Mesothelial cell of epicardium (in vitro differentiated cells): ENCODE data around the gene CNST. TPM values are rescaled to one million over a fixed set of nuclear protein-coding genes. Genes with fewer than 3 reads are reported as not detected.

Source experiments
- DNase-seq, 2 experiments: peaks; one replicate each; pipeline ENCODE4 v3.0.0; 2021; ENCODE audit warnings: low spot score in 2 of 2; ENCODE audit not compliant: unreplicated experiment in 2 of 2
- H3K27ac Mint-ChIP-seq: 2 replicates; pipeline ENCODE4 v1.8.0; 2021; ENCODE audit warnings: mixed read lengths
- H3K27me3 Mint-ChIP-seq: 2 replicates; pipeline ENCODE4 v1.8.0; 2021; ENCODE audit warnings: low read depth, mixed read lengths
- H3K36me3 Mint-ChIP-seq: 2 replicates; pipeline ENCODE4 v1.8.0; 2021; ENCODE audit warnings: mixed read lengths
- H3K4me1 Mint-ChIP-seq: 2 replicates; pipeline ENCODE4 v1.8.0; 2021; ENCODE audit warnings: mixed read lengths
- H3K4me3 Mint-ChIP-seq: 2 replicates; pipeline ENCODE4 v1.8.0; 2021; ENCODE audit warnings: mild to moderate bottlenecking, moderate library complexity, mixed read lengths
- H3K9me3 Mint-ChIP-seq: 2 replicates; pipeline ENCODE4 v1.8.0; 2021; ENCODE audit warnings: mixed read lengths
- total RNA-seq: library from RNA; stranded (reverse); gene quantifications from 3 replicates; pipeline ENCODE4 v1.2.1, GENCODE V29; 2021
- TF ChIP-seq, protein P1 (sequence below): fragments of 200-600 bp; sonication (generic); IDR thresholded peaks from one replicate; pipeline ENCODE4 v1.5.0; 2021; ENCODE audit warnings: antibody characterized with exemption; ENCODE audit not compliant: unreplicated experiment

CNST gene
- total RNA-seq, 1 donor from 2014 or later: 21.0 TPM

DNA sequence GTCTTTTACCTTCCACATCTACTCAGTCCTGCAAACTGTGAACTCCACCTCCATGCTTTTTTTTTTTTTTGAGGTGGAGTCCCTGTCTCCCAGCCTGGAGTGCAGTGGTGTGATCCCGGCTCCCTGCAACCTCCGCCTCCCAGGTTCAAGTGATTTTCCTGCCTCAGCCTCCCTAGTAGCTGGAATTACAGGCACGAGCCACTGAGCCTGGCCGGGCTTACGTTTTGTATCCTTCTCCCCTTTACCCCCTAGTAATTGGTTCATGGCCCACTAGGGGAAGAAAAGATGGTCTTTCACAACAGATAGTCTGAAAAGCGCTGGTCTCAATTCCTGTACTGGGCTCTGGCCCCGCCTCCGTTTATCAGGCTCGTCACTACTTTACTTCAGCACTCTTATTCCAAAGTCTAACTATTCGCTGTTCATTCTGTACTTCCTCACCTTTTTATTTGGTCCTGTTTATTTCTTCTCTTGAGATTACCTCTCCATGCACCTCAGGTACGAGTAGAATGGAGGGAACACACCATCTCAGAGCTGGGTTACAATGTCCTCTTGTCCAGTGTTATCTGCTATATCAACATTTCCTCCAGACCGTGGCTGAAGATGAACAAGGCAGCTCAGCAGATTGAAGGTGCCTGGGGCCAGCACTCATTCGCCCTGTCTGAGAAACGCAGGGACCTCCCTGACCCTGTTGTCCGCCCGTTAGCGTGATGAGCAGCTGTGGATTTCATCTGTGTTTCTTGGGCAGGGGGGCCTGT is 16.2 kb downstream of the CNST start:
- H3K27ac Mint-ChIP-seq: peak overlapping the region; percentile 53
- peaks cover 7% of the 10 kb centered on the region for H3K36me3 Mint-ChIP-seq
- no peak overlapping the region for H3K4me3 Mint-ChIP-seq
- no peaks in the 10 kb centered on the region for H3K9me3 Mint-ChIP-seq
- no peak for DNase-seq
- no peaks in the 10 kb centered on the region for H3K27me3 Mint-ChIP-seq
- H3K4me1 Mint-ChIP-seq: peaks cover 52% of the 10 kb centered on the region
- TF ChIP-seq, protein P1, sequence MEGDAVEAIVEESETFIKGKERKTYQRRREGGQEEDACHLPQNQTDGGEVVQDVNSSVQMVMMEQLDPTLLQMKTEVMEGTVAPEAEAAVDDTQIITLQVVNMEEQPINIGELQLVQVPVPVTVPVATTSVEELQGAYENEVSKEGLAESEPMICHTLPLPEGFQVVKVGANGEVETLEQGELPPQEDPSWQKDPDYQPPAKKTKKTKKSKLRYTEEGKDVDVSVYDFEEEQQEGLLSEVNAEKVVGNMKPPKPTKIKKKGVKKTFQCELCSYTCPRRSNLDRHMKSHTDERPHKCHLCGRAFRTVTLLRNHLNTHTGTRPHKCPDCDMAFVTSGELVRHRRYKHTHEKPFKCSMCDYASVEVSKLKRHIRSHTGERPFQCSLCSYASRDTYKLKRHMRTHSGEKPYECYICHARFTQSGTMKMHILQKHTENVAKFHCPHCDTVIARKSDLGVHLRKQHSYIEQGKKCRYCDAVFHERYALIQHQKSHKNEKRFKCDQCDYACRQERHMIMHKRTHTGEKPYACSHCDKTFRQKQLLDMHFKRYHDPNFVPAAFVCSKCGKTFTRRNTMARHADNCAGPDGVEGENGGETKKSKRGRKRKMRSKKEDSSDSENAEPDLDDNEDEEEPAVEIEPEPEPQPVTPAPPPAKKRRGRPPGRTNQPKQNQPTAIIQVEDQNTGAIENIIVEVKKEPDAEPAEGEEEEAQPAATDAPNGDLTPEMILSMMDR: no peak

DNA sequence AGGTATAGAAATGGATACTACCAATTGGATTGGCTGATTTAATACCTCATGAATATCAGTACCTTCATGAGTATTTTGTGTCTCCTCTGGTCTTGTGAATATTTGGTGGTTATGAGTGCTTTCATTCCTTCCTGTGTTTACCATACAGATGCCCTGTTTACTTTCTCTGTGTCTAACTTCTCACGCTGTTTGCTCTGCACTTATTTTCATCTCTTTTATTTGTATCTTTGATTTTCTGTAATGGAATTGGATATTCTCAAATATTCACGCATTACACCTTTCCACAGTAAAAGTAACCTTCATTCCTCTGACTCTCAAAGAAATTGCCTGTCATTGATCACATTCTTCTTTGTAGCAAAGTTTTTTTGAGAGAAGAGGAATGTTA is 16.8 kb downstream of the CNST start:
- peak overlapping the region; percentile 23 for H3K27ac Mint-ChIP-seq
- TF ChIP-seq, protein P1: no peak
- no peak overlapping the region for H3K4me3 Mint-ChIP-seq
- H3K27me3 Mint-ChIP-seq: no peaks in the 10 kb centered on the region
- DNase-seq: no peak
- peaks cover 7% of the 10 kb centered on the region for H3K36me3 Mint-ChIP-seq
- H3K4me1 Mint-ChIP-seq: peaks cover 47% of the 10 kb centered on the region
- H3K9me3 Mint-ChIP-seq: no peaks in the 10 kb centered on the region

DNA sequence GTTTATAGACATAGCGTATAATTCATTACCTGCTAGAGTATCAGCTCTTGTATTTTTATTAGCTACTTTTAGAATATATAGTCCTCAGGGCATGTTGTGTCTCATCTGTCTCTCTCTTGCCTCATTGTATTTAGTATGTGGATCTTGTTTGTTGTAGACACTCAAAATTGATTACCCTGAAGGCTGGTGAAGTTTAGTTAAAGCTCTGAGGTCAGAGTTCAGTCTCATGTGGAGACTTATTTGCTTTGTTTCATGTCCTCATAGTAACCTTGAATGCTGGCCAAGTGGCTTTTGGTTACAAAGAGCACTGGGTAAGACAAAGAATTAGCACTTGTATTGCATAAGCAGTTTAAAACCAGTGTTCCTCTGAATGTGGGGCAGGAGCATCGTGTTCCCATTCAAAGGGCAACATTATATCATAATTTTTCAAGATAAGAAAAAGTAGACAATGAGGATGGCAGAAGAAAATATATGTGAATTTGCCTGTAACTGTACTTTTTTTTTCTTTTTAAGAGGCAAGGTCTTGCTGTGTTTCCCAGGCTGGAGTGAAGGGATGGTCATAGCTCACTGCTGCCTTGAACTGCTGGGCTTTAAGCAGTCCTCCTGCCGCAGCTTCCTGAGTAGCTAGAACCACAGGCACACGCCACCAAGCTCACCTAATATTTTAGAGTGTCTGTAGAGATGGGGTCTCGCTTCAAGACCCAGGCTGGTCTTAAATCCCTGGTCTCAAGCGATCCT is 17.4 kb downstream of the CNST start:
- no peak for DNase-seq
- Mint-ChIP-seq H3K4me1 (peaks cover 44% of the 10 kb centered on the region), H3K27ac (peak overlapping the region; percentile 83), H3K36me3 (peaks cover 8% of the 10 kb centered on the region), H3K9me3 (no peaks in the 10 kb centered on the region), H3K27me3 (no peaks in the 10 kb centered on the region), H3K4me3 (no peak overlapping the region)
- TF ChIP-seq, protein P1: no peak

DNA sequence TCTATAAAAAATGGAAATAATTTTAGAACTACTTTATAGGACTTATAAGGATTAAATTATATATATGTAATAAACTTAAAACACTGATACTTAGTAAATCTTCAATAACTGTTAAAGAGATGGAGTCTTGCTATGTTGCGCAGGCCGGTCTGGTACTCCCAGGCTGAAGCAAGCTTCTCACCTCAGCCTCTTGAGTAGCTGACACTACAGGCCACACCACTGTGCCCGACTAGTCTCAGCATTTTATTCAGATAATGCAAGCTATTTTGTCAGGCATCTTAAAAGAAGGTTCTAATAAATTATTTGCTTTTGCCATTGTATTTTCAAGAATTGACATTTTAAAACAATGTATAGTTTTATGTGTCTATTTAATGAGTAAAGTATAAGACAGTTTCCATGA is 20.8 kb downstream of the CNST start:
- H3K27me3 Mint-ChIP-seq: no peaks in the 10 kb centered on the region
- TF ChIP-seq, protein P1: no peak
- H3K9me3 Mint-ChIP-seq: peaks cover 14% of the 10 kb centered on the region
- DNase-seq: no peak
- H3K27ac Mint-ChIP-seq: no peak overlapping the region
- peaks cover 25% of the 10 kb centered on the region for H3K36me3 Mint-ChIP-seq
- peaks cover 29% of the 10 kb centered on the region for H3K4me1 Mint-ChIP-seq
- no peak overlapping the region for H3K4me3 Mint-ChIP-seq

DNA sequence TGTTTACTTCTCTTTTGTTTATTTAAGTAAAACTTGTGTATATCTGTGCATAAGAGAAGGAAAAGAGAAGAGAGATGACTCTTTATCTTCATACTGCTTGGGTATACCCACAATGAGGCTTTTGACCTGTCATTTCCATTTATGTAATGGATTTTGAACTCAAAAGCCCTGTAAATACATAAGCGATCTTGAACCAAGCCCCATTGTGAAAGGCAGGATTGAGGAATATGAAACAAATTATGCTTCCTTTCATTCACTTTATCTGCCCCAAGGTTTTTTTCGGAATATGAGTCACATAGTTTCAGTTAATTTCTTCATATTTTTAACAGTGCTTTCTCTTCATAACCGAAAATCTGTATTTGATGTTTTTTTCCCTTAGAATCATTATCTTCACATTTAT is 21.4 kb downstream of the CNST start:
- no peaks in the 10 kb centered on the region for H3K27me3 Mint-ChIP-seq
- TF ChIP-seq, protein P1: no peak
- no peak for DNase-seq
- peaks cover 14% of the 10 kb centered on the region for H3K9me3 Mint-ChIP-seq
- peaks cover 23% of the 10 kb centered on the region for H3K4me1 Mint-ChIP-seq
- peak overlapping the region; percentile 27 for H3K27ac Mint-ChIP-seq
- no peak overlapping the region for H3K4me3 Mint-ChIP-seq
- H3K36me3 Mint-ChIP-seq: peaks cover 29% of the 10 kb centered on the region
